ENCODE measurements around the gene GABBR2.

Gene GABBR2

GRCh38 chr9:98429613-98430012 is 279.1 kb downstream of the GABBR2 start:
- DNase-seq, result no peak

- DNase-seq, result no peak
These were observed 280.3 kb downstream of the GABBR2 start for GRCh38 chr9:98428454-98428853.

- DNase-seq, result no peak
These were observed 281.2 kb downstream of the GABBR2 start for GRCh38 chr9:98427491-98427890.

- DNase-seq, result no peak
These were observed 283.7 kb downstream of the GABBR2 start for GRCh38 chr9:98425079-98425478.

- DNase-seq, result no peak
These were observed 289.5 kb downstream of the GABBR2 start for GRCh38 chr9:98419260-98419603.

- no peak for DNase-seq
These were observed 290.0 kb downstream of the GABBR2 start for GRCh38 chr9:98418578-98419259.

GRCh38 chr9:98416294-98417248 is 292.2 kb downstream of the GABBR2 start:
- no peak for DNase-seq

- no peak for DNase-seq
These were observed 293.0 kb downstream of the GABBR2 start for GRCh38 chr9:98415782-98416181.

- DNase-seq, result no peak
These were observed 295.7 kb downstream of the GABBR2 start for GRCh38 chr9:98413084-98413483.

GRCh38 chr9:98412101-98412842 is 296.5 kb downstream of the GABBR2 start:
- DNase-seq, result no peak

GRCh38 chr9:98410185-98410697 is 298.5 kb downstream of the GABBR2 start:
- no peak for DNase-seq

- no peak for DNase-seq
These were observed 299.0 kb downstream of the GABBR2 start for GRCh38 chr9:98409719-98410118.

- DNase-seq, result no peak
These were observed 302.3 kb downstream of the GABBR2 start for GRCh38 chr9:98406469-98406868.

- DNase-seq, result no peak
These were observed 304.5 kb downstream of the GABBR2 start for GRCh38 chr9:98404237-98404636.

GRCh38 chr9:98403715-98404114 is 305.0 kb downstream of the GABBR2 start:
- DNase-seq, result no peak

- DNase-seq, result no peak
These were observed 306.5 kb downstream of the GABBR2 start for GRCh38 chr9:98402019-98402840.

GRCh38 chr9:98401140-98402018 is 307.4 kb downstream of the GABBR2 start:
- no peak for DNase-seq

- no peak for DNase-seq
These were observed 308.6 kb downstream of the GABBR2 start for GRCh38 chr9:98399950-98400683.

GRCh38 chr9:98396656-98397055 is 312.1 kb downstream of the GABBR2 start:
- no peak for DNase-seq

- no peak for DNase-seq
These were observed 312.5 kb downstream of the GABBR2 start for GRCh38 chr9:98396236-98396635.

- DNase-seq, result no peak
These were observed 316.9 kb downstream of the GABBR2 start for GRCh38 chr9:98391867-98392266.
